Measurements from ENCODE around the gene PAFAH1B2. TPM values are rescaled to one million over a fixed set of nuclear protein-coding genes. Genes with fewer than 3 reads are reported as not detected.

Gene PAFAH1B2
- polyA plus RNA-seq, 1 donor from 2014 or later, result 85.9 TPM

DNA sequence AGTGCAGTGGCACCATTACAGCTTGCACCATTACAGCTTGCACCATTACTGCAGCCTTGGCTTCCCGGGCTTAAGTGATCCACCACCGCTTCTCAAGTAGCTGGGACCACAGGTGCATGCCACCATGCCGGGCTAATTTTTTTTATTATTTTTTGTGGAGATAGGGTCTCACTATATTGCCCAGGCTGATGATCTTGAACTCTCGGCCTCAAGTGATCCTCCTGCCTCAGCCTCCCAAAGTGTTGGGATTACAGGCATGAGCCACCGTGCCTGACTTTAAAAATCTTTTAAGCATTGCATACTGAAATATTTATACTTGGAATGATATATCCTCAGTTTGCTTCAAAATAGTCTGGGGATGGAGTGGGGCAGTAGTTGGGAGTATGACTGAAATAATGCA, 10.4 kb downstream of the PAFAH1B2 start:
- no peaks in the 10 kb centered on the region for H3K27me3 ChIP-seq (ENCODE audit: insufficient read depth, low read depth, low read length)
- H3K79me2 ChIP-seq (replicated peaks; ENCODE audit: insufficient read depth, low read length), result peaks cover 69% of the 10 kb centered on the region
- H4K20me1 ChIP-seq (ENCODE audit: insufficient read depth), result peaks cover 9% of the 10 kb centered on the region
- no peak overlapping the region for H3K9ac ChIP-seq (ENCODE audit: low read length)
- TF ChIP-seq EP300 (conservative IDR thresholded peaks at IDR 0.05; ENCODE audit: poor library complexity, severe bottlenecking) (no peak), SMC3 (conservative IDR thresholded peaks at IDR 0.05; ENCODE audit: poor library complexity) (no peak), TAF1 (IDR thresholded peaks at IDR 0.05; ENCODE audit: low read depth) (no peak), RAD21 (conservative IDR thresholded peaks at IDR 0.05) (no peak), MXI1 (conservative IDR thresholded peaks at IDR 0.05; ENCODE audit: poor library complexity, severe bottlenecking) (no peak), REST (IDR thresholded peaks at IDR 0.05; ENCODE audit: borderline replicate concordance) (no peak), EZH2 (IDR thresholded peaks at IDR 0.05; ENCODE audit: borderline replicate concordance, insufficient read depth, low read length, poor library complexity, severe bottlenecking) (no peak), POLR2AphosphoS5 (IDR thresholded peaks at IDR 0.05) (no peak)
- TF ChIP-seq, protein P1, sequence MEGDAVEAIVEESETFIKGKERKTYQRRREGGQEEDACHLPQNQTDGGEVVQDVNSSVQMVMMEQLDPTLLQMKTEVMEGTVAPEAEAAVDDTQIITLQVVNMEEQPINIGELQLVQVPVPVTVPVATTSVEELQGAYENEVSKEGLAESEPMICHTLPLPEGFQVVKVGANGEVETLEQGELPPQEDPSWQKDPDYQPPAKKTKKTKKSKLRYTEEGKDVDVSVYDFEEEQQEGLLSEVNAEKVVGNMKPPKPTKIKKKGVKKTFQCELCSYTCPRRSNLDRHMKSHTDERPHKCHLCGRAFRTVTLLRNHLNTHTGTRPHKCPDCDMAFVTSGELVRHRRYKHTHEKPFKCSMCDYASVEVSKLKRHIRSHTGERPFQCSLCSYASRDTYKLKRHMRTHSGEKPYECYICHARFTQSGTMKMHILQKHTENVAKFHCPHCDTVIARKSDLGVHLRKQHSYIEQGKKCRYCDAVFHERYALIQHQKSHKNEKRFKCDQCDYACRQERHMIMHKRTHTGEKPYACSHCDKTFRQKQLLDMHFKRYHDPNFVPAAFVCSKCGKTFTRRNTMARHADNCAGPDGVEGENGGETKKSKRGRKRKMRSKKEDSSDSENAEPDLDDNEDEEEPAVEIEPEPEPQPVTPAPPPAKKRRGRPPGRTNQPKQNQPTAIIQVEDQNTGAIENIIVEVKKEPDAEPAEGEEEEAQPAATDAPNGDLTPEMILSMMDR (IDR thresholded peaks at IDR 0.05; ENCODE audit: poor library complexity, severe bottlenecking), result no peak
- H3K9me2 ChIP-seq (ENCODE audit: insufficient read depth, low read length), result no peaks in the 10 kb centered on the region
- no peak overlapping the region for H3K27ac ChIP-seq (ENCODE audit: low read length)
- no peak overlapping the region for H3K4me2 ChIP-seq (ENCODE audit: low read length)
- H3K4me3 ChIP-seq (ENCODE audit: low read length), result no peak overlapping the region
- H3F3A ChIP-seq (ENCODE audit: insufficient read depth, low read length, poor library complexity, severe bottlenecking), result no peaks in the 10 kb centered on the region
- no peak overlapping the region for H2AFZ ChIP-seq (ENCODE audit: low read depth, low read length)
- H3K36me3 ChIP-seq (ENCODE audit: insufficient read depth, low read length), result no peaks in the 10 kb centered on the region
- no peaks in the 10 kb centered on the region for H3K9me3 ChIP-seq (ENCODE audit: low read length)

DNA sequence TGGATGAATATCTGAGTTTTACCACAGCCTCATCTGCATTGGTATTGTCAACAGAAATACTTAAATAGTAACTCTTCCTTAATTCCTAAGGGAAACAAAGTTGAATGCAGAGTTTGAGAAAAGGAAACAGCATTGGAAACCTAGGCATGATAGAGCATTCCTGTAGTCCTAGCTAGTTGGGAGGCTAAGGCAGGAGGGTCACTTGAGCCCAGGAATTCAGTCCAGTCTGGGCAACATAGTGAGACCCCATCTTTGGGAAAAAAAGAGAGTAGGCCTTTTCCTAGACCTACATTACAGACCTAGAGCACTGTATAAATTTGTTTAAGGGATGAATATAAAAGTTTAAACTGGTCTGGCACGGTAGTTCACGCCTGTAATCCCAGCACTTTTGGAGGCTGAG, 13.4 kb downstream of the PAFAH1B2 start:
- H3K9me3 ChIP-seq (ENCODE audit: low read length), result no peaks in the 10 kb centered on the region
- H3K4me3 ChIP-seq (ENCODE audit: low read length), result no peak overlapping the region
- TF ChIP-seq, protein P1 (IDR thresholded peaks at IDR 0.05; ENCODE audit: poor library complexity, severe bottlenecking), result no peak
- TF ChIP-seq RAD21 (conservative IDR thresholded peaks at IDR 0.05) (no peak), EZH2 (IDR thresholded peaks at IDR 0.05; ENCODE audit: borderline replicate concordance, insufficient read depth, low read length, poor library complexity, severe bottlenecking) (no peak), SMC3 (conservative IDR thresholded peaks at IDR 0.05; ENCODE audit: poor library complexity) (no peak), TAF1 (IDR thresholded peaks at IDR 0.05; ENCODE audit: low read depth) (no peak), MXI1 (conservative IDR thresholded peaks at IDR 0.05; ENCODE audit: poor library complexity, severe bottlenecking) (no peak), REST (IDR thresholded peaks at IDR 0.05; ENCODE audit: borderline replicate concordance) (no peak), POLR2AphosphoS5 (IDR thresholded peaks at IDR 0.05) (no peak), EP300 (conservative IDR thresholded peaks at IDR 0.05; ENCODE audit: poor library complexity, severe bottlenecking) (no peak)
- no peaks in the 10 kb centered on the region for H3K27me3 ChIP-seq (ENCODE audit: insufficient read depth, low read depth, low read length)
- H3K79me2 ChIP-seq (replicated peaks; ENCODE audit: insufficient read depth, low read length), result peaks cover 52% of the 10 kb centered on the region
- H4K20me1 ChIP-seq (ENCODE audit: insufficient read depth), result peaks cover 4% of the 10 kb centered on the region
- no peaks in the 10 kb centered on the region for H3K9me2 ChIP-seq (ENCODE audit: insufficient read depth, low read length)
- no peak overlapping the region for H2AFZ ChIP-seq (ENCODE audit: low read depth, low read length)
- H3K36me3 ChIP-seq (ENCODE audit: insufficient read depth, low read length), result no peaks in the 10 kb centered on the region
- no peak overlapping the region for H3K27ac ChIP-seq (ENCODE audit: low read length)
- no peak overlapping the region for H3K9ac ChIP-seq (ENCODE audit: low read length)
- H3K4me2 ChIP-seq (ENCODE audit: low read length), result no peak overlapping the region
- no peaks in the 10 kb centered on the region for H3F3A ChIP-seq (ENCODE audit: insufficient read depth, low read length, poor library complexity, severe bottlenecking)
